CD1c-positive myeloid dendritic cell (primary cell): ENCODE data around the gene FAHD2A.
"Not testable (repeated sequence)": the region's sequence is repeated elsewhere in the genome, so short reads cannot be mapped to it uniquely, and the experiment has no call there.

Experiments
- DNase-seq: peaks from one replicate; pipeline ENCODE4 v3.0.0-alpha.2; 2016; ENCODE audit errors: extremely low spot score

Gene FAHD2A

DNA sequence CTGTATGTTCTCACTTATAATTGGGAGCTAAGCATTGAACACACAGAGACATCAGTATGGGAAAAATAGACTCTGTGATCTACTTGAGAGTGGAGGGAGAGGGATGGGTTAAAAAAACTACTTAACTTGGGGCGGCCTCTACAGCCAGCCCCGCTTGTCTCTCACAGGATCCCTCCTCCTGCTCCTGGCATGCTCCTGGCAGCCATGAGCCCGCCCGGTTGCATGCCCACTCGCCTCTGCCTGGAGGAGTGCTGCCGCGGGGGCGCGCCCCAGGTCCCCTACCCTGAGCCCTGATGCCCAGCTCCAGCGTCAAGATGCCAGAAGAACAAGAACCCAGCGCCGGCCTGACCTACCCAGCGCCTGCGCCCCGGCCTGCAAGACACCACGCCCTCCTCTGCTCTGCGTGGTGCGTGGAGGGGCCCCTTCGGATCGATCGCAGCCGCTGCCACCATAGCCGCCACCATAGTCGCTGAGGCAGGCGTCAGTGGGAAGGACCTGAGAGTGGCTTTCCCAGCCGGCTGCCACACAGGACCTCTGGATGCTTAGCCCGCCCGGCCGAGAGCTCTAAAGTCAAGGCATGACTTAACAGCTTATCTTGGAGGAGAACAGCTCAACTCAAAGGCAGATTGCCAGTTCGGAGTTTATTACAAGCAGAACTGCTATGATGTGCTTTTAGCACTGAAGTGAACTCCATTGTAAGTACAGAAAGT lies 32.8 kb downstream of the FAHD2A start:
- DNase-seq, result not testable (repeated sequence)

DNA sequence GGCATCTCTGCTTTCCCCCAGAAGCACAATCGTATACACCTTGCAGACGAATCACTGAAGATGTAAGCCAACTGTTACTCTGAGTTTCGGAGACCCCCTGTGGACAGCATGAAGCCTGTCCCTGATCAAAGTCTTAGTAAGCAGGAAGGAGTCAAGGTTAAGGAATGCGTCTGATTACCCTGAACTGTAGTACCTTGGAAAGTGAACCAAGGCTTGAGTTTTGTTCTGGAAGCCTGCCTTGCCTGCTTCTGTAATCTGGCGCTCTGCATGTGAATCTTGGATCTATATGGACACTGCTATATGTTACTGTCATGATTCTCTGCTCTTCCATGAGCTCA lies 33.3 kb downstream of the FAHD2A start:
- DNase-seq, result not testable (repeated sequence)

- DNase-seq, result not testable (repeated sequence)
Measured at GRCh38 chr2:95442474-95443099, 40.1 kb downstream of the FAHD2A start.

DNA sequence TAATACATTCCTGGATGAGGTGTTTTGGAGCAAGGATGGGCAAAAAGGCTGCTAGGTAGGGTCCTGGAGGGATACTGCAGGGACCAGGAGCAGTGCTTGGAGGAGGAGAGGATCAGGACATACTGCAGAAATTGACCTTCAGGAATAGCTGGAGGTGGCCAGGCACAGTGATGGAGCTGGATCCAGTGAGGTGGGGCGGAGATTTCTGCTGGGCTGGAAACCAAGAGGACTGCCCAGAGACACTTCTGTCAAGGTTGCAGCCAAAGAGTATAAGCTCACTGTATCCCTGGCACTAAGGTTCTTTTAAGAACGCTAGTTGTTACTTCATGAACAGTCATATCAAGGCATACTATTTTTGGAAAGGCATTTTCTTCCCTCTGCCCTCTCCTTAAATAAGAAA lies 42.8 kb downstream of the FAHD2A start:
- not testable (repeated sequence) for DNase-seq

DNA sequence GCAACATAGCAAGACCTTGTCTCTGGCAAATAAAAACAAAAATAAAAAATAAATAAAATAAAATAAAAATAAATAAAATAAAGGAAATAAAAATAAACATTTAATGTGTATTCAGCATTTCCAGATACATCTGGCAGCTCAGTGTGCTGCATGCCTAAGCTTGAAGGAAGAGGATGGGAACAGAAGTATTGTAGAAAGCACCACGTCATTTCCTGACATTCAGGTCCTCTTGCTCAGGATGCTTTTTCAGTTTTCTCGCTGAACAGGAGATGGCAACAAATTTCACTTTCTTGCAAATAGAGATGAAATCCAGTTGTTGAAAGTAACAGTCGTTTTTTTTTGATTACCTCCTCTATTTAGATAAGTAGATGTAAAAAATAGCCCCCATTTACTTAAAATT lies 60.8 kb downstream of the FAHD2A start:
- DNase-seq, result not testable (repeated sequence)
